ENCODE data around the gene ADORA1. TPM values are rescaled to one million over a fixed set of nuclear protein-coding genes. Genes with fewer than 3 reads are reported as not detected.

The ADORA1 gene
- polyA plus RNA-seq, 1 experiment = 2.4 TPM

DNA sequence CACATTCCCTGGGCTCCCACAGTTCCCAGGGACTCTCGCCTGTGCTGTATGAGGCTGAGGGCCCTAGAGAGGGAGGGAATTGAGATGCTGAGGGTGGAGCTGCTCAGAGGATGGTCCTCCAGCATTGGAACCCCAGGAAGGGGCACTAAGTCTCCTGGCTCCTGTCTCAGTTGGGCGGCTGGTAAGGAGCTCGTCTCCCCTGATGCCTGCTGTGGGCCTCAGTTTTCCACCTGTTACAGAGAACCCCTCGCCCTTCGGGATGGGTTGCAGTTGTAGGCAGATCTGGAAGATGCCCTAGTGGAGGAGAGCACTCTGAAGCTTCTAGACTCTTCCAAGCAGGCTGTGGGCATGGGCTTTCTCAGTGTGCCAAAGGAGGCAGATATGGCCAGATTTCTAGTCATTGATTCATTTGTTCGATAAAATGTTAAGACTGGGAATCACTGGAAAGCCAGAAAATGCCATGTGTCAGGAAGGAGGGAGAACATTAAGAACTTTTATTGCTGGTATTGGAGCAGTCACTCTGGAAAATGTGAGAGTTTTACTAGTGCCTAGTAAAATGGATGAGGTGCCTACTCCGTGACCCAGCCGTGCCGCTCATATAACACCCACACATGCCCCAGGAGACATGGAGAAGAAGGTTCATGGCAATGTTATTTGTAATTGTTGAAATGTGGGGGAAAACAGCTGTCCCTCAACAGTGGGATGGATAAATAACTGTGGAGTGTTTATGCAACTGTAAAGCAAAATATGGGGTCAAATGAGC, 48.9 kb downstream of the ADORA1 start:
- TF ChIP-seq, protein P1, sequence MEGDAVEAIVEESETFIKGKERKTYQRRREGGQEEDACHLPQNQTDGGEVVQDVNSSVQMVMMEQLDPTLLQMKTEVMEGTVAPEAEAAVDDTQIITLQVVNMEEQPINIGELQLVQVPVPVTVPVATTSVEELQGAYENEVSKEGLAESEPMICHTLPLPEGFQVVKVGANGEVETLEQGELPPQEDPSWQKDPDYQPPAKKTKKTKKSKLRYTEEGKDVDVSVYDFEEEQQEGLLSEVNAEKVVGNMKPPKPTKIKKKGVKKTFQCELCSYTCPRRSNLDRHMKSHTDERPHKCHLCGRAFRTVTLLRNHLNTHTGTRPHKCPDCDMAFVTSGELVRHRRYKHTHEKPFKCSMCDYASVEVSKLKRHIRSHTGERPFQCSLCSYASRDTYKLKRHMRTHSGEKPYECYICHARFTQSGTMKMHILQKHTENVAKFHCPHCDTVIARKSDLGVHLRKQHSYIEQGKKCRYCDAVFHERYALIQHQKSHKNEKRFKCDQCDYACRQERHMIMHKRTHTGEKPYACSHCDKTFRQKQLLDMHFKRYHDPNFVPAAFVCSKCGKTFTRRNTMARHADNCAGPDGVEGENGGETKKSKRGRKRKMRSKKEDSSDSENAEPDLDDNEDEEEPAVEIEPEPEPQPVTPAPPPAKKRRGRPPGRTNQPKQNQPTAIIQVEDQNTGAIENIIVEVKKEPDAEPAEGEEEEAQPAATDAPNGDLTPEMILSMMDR (IDR thresholded peaks at IDR 0.05; ENCODE audit: insufficient read depth, low read depth, low read length) = no peak
- Histone ChIP-seq H3K36me3 (ENCODE audit: control insufficient read depth, insufficient read depth, low read length) (no peaks in the 10 kb centered on the region), H3K27me3 (ENCODE audit: control insufficient read depth, insufficient read depth, low read length) (no peaks in the 10 kb centered on the region), H3K4me3 (ENCODE audit: low read depth, low read length) (no peak overlapping the region)
- ChIA-PET POLR2A (no interaction called here), CTCF (interaction anchor here (1.1 to 12.2 kb wide), 9 partner anchors 9 to 137 kb away, joined by 3 to 183 read pairs (median 6); partner anchors contain the start of gene ADORA1)
- no peak for DNase-seq (ENCODE audit: low read depth)

DNA sequence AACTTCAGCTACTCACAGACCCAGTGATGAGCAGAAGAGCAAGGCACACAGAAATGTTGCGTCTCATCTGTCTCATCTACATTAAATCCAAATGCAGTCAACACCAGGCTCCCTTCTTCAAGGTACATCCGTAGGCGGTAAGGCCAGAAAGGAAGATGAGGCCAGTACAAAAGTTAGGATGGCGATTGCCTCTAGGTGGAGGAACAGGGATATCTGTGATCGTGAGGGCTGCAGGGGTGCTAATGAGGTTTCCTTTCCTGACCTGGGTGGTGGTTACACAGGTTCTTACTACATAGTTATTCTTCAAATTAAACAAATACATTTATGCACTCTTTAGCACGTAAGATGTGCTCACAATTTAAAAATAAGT, 49.5 kb downstream of the ADORA1 start:
- no peaks in the 10 kb centered on the region for H3K36me3 ChIP-seq (ENCODE audit: control insufficient read depth, insufficient read depth, low read length)
- TF ChIP-seq, protein P1 (IDR thresholded peaks at IDR 0.05; ENCODE audit: insufficient read depth, low read depth, low read length) = no peak
- CTCF ChIA-PET = interaction anchor here (1.1 to 12.2 kb wide), 6 partner anchors 8 to 137 kb away, joined by 3 to 183 read pairs (median 54); partner anchors contain the start of gene ADORA1
- POLR2A ChIA-PET = no interaction called here
- no peak overlapping the region for H3K4me3 ChIP-seq (ENCODE audit: low read depth, low read length)
- no peak for DNase-seq (ENCODE audit: low read depth)
- H3K27me3 ChIP-seq (ENCODE audit: control insufficient read depth, insufficient read depth, low read length) = no peaks in the 10 kb centered on the region

DNA sequence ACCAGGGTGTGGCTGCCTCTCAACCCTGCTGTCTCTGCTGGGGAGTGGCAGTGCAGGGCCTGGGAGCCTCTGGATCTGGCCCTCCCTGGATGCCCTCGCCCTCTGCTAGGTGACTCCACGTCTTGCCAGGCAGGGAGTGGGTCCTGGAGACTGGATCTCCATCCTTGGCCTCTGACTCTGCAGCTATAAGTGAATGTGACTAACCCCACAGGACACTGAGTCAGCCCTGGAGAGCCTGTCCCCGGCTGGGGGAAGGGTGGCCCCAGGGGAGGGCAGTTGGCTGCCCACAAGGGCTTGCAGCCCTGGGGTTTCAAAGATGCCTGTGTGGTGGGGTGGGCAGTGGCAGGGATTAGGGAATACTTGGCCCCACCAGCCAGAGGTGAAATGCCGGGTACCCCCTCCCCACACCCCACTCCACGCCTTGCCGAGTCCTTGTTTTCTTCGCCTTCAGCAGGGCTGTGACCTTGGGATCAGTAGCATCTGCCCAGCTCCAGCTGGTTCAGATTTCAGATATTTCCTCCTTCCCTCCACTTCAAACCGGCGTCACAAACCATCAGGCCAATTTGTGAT, 50.0 kb downstream of the ADORA1 start:
- CTCF ChIA-PET = interaction anchor here (1.7 to 12.2 kb wide), 5 partner anchors 8 to 138 kb away, joined by 4 to 183 read pairs (median 10); partner anchors contain the start of gene ADORA1
- POLR2A ChIA-PET = no interaction called here
- no peaks in the 10 kb centered on the region for H3K27me3 ChIP-seq (ENCODE audit: control insufficient read depth, insufficient read depth, low read length)
- no peak for DNase-seq (ENCODE audit: low read depth)
- no peak overlapping the region for H3K4me3 ChIP-seq (ENCODE audit: low read depth, low read length)
- TF ChIP-seq, protein P1 (IDR thresholded peaks at IDR 0.05; ENCODE audit: insufficient read depth, low read depth, low read length) = no peak
- H3K36me3 ChIP-seq (ENCODE audit: control insufficient read depth, insufficient read depth, low read length) = no peaks in the 10 kb centered on the region

DNA sequence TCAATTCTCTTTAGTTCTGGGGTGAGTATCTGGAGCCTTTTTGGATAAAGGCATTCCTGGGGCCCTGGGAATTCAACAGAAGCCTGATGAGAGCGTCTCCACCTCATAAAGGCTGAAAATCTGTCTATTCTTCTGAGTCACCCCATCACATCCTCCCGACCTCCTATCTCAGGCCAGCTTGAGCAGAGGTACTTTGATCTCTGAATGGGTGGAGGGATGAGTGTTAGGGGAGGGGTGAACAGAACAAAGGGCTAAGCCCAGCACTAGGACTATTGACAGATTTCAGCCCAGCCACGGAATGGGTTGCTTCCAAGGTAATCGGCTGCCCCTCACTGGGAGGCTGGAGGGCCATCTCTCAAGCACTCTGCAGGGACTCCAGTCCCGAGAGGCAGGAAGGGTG, 50.6 kb downstream of the ADORA1 start:
- POLR2A ChIA-PET = no interaction called here
- TF ChIP-seq, protein P1 (IDR thresholded peaks at IDR 0.05; ENCODE audit: insufficient read depth, low read depth, low read length) = no peak
- H3K4me3 ChIP-seq (ENCODE audit: low read depth, low read length) = no peak overlapping the region
- CTCF ChIA-PET = interaction anchor here (1.4 to 11.7 kb wide), 5 partner anchors 10 to 139 kb away, joined by 3 to 146 read pairs (median 5); no protein-coding TSS in a partner anchor
- H3K36me3 ChIP-seq (ENCODE audit: control insufficient read depth, insufficient read depth, low read length) = no peaks in the 10 kb centered on the region
- no peak for DNase-seq (ENCODE audit: low read depth)
- no peaks in the 10 kb centered on the region for H3K27me3 ChIP-seq (ENCODE audit: control insufficient read depth, insufficient read depth, low read length)
